NCI-H526 treated with DMSO at 0.1 percent for 48 hours (cell line): Measurements from ENCODE around the gene ERGIC1.

Experiments
- DNase-seq: peaks from one replicate; lab custom pipeline; 2025; lab: John Stamatoyannopoulos, UW

ERGIC1 gene

GRCh38 chr5:172983542-172984243 is 149.6 kb downstream of the ERGIC1 start, which contains the start of gene ATP6V0E1:
TSS of gene ATP6V0E1 (plus strand) at chr5:172983771. CDS start at chr5:172983861, 90 bp downstream.
- DNase-seq: peak; percentile 52

GRCh38 chr5:172984244-172984953 is 150.3 kb downstream of the ERGIC1 start:
- DNase-seq: peak; percentile 32

GRCh38 chr5:172985596-172985995 is 151.5 kb downstream of the ERGIC1 start:
- DNase-seq: no peak

- no peak for DNase-seq
Measured at GRCh38 chr5:172988276-172988675, 154.2 kb downstream of the ERGIC1 start.

- no peak for DNase-seq
Measured at GRCh38 chr5:172990776-172991175, 156.7 kb downstream of the ERGIC1 start.

- no peak for DNase-seq
Measured at GRCh38 chr5:172994405-172994804, 160.4 kb downstream of the ERGIC1 start.

GRCh38 chr5:172999372-172999973 is 165.4 kb downstream of the ERGIC1 start:
- DNase-seq: no peak

- DNase-seq: no peak
Measured at GRCh38 chr5:172999974-173000373, 165.9 kb downstream of the ERGIC1 start.

- no peak for DNase-seq
Measured at GRCh38 chr5:173001229-173001841, 167.3 kb downstream of the ERGIC1 start.
